HCT116 (cell line): ENCODE data around the gene LOXL1. TPM values are rescaled to one million over a fixed set of nuclear protein-coding genes. Genes with fewer than 3 reads are reported as not detected.

ENCODE experiments used
- ATAC-seq: fragments of 200-7000 bp; cut with Tn5 transposase; 2 replicates; pipeline ENCODE4 v1.9.1; 2020; ENCODE audit warnings: mild to moderate bottlenecking, moderate library complexity
- BruUV-seq: library from RNA; stranded (reverse); fragments of 400-500 nt; replicated peaks from 2 replicates; lab custom pipeline; 2021; lab: Mats Ljungman, UMichigan
- CTCF ChIA-PET: fragments of 300-600 bp; sonication (Branson Sonifier 250); formaldehyde crosslinking; loops from one replicate; lab custom pipeline; 2021; ENCODE audit warnings: antibody characterized with exemption; lab: Charles Lee
- POLR2A ChIA-PET: fragments of 300-600, 350-600 bp; sonication (Branson Sonifier 250); formaldehyde crosslinking; loops from one replicate; lab custom pipeline; 2021; ENCODE audit warnings: antibody characterized with exemption; lab: Charles Lee
- RAD21 ChIA-PET, 2 experiments: fragments of 300-600 bp; sonication (Branson Sonifier 250); formaldehyde crosslinking; loops; one replicate each; lab custom pipeline; 2023; ENCODE audit warnings: low total read pairs in 2 of 2; ENCODE audit not compliant: uncharacterized antibody in 2 of 2, unreplicated experiment in 2 of 2, low non-redundant PET in 1 of 2; lab: Charles Lee
- DNase-seq: peaks from one replicate; pipeline ENCODE4 v3.0.0-alpha.2; 2010; ENCODE audit warnings: low read depth, low spot score
- H2AFZ ChIP-seq: fragments of 200-600 bp; shearing (Covaris generic), sonication (generic); 2 replicates; pipeline ENCODE4 v1.6.1; 2017; ENCODE audit warnings: low read depth, mixed run types, mixed read lengths, antibody characterized with exemption, low read length; ENCODE audit not compliant: poor library complexity, severe bottlenecking
- H3K27ac ChIP-seq: 2 replicates; pipeline ENCODE4 v1.5.1; 2012; ENCODE audit warnings: low read depth, low read length
- H3K27me3 ChIP-seq: fragments of 200-600 bp; sonication (generic); 2 replicates; pipeline ENCODE4 v1.6.1; 2016; ENCODE audit warnings: mixed run types, low read length, mixed read lengths; ENCODE audit not compliant: insufficient read depth
- H3K36me3 ChIP-seq, 2 experiments: fragments of 200-500 bp in 1 of 2; fragments of 200-600 bp in 1 of 2; sonication (Bioruptor generic) in 1 of 2; sonication (generic) in 1 of 2; 2 replicates each; pipeline versions ENCODE4 v1.5.1 to v1.6.1; 2014 to 2016; ENCODE audit warnings: low read length in 2 of 2, inconsistent platforms in 1 of 2, mixed read lengths in 1 of 2, mixed run types in 1 of 2; ENCODE audit not compliant: insufficient read depth in 2 of 2, control insufficient read depth in 1 of 2
- H3K4me1 ChIP-seq, 2 experiments: fragments of 200-600 bp in 1 of 2; sonication (generic) in 1 of 2; 2 replicates each; pipeline versions ENCODE4 v1.5.1 to v1.6.1; 2012 to 2017; ENCODE audit warnings: low read length in 2 of 2, inconsistent platforms in 1 of 2, mild to moderate bottlenecking in 1 of 2, mixed read lengths in 1 of 2, mixed run types in 1 of 2, moderate library complexity in 1 of 2; ENCODE audit not compliant: insufficient read depth in 2 of 2, control insufficient read depth in 1 of 2
- H3K4me2 ChIP-seq: fragments of 200-600 bp; sonication (generic); 2 replicates; pipeline ENCODE4 v1.6.1; 2017; ENCODE audit warnings: mixed run types, low read length, mixed read lengths
- H3K4me3 ChIP-seq, 2 experiments: fragments of 200-600 bp in 1 of 2; sonication (generic) in 1 of 2; replicated peaks in 1 of 2; 2 replicates each; pipeline ENCODE4 v1.5.1; 2011 to 2016; ENCODE audit warnings: low read length in 2 of 2, control low read depth in 1 of 2, low read depth in 1 of 2, mild to moderate bottlenecking in 1 of 2, mixed read lengths in 1 of 2, mixed run types in 1 of 2
- H3K79me2 ChIP-seq: fragments of 200-600 bp; sonication (generic); 2 replicates; pipeline ENCODE4 v1.6.1; 2017; ENCODE audit warnings: mild to moderate bottlenecking, mixed run types, low read length, moderate library complexity, mixed read lengths; ENCODE audit not compliant: insufficient read depth
- H3K9ac ChIP-seq: fragments of 200-600 bp; sonication (generic); 2 replicates; pipeline ENCODE4 v1.6.1; 2016; ENCODE audit warnings: low read length, mixed read lengths
- H3K9me2 ChIP-seq: fragments of 200-600 bp; sonication (generic), shearing (Covaris generic); 2 replicates; pipeline ENCODE4 v1.6.1; 2017; ENCODE audit warnings: mixed run types, mild to moderate bottlenecking, moderate library complexity; ENCODE audit not compliant: insufficient read depth
- H3K9me3 ChIP-seq, 2 experiments: fragments of 200-500 bp in 1 of 2; fragments of 200-600 bp in 1 of 2; sonication (Bioruptor generic) in 1 of 2; sonication (generic) in 1 of 2; 2 replicates each; pipeline ENCODE4 v1.6.1; 2014 to 2017; ENCODE audit warnings: low read length in 2 of 2, mixed read lengths in 2 of 2, inconsistent platforms in 1 of 2, low read depth in 1 of 2, mild to moderate bottlenecking in 1 of 2, mixed run types in 1 of 2, moderate library complexity in 1 of 2; ENCODE audit not compliant: control insufficient read depth in 1 of 2, insufficient read depth in 1 of 2
- H4K20me1 ChIP-seq: fragments of 200-600 bp; sonication (generic), shearing (Covaris generic); 2 replicates; pipeline ENCODE4 v1.6.1; 2017; ENCODE audit warnings: mixed run types, mild to moderate bottlenecking, moderate library complexity; ENCODE audit not compliant: insufficient read depth
- ATF3 ChIP-seq: IDR thresholded peaks from 2 replicates; pipeline ENCODE4 v1.6.1; 2012
- CEBPB ChIP-seq: IDR thresholded peaks from 2 replicates; pipeline ENCODE4 v1.6.1; 2012; ENCODE audit warnings: low read depth
- EGR1 ChIP-seq: IDR thresholded peaks from 2 replicates; pipeline ENCODE4 v1.6.1; 2012; ENCODE audit warnings: low read depth
- ELF1 ChIP-seq: IDR thresholded peaks from 2 replicates; pipeline ENCODE4 v1.6.1; 2012; ENCODE audit warnings: low read depth, borderline replicate concordance
- EZH2 ChIP-seq: fragments of 200-600 bp; sonication (generic); IDR thresholded peaks from 2 replicates; pipeline ENCODE4 v1.6.1; 2017; ENCODE audit warnings: antibody characterized with exemption, mixed run types
- EZH2phosphoT487 ChIP-seq: fragments of 200-600 bp; IDR thresholded peaks from 2 replicates; pipeline ENCODE4 v1.6.1; 2018; ENCODE audit warnings: antibody characterized with exemption, borderline replicate concordance
- FOSL1 ChIP-seq: IDR thresholded peaks from 2 replicates; pipeline ENCODE4 v1.6.1; 2012; ENCODE audit warnings: low read depth
- MAX ChIP-seq: IDR thresholded peaks from 2 replicates; pipeline ENCODE4 v1.6.1; 2012
- POLR2A ChIP-seq: IDR thresholded peaks from 2 replicates; pipeline ENCODE4 v1.7.0; 2011; ENCODE audit warnings: borderline replicate concordance; ENCODE audit not compliant: insufficient read depth, insufficient read length; ENCODE audit errors: extremely low read depth
- POLR2AphosphoS5 ChIP-seq: IDR thresholded peaks from 2 replicates; pipeline ENCODE4 v1.6.1; 2011; ENCODE audit warnings: mild to moderate bottlenecking, low read depth, low read length, moderate library complexity
- RAD21 ChIP-seq: IDR thresholded peaks from 2 replicates; pipeline ENCODE4 v1.6.1; 2012; ENCODE audit warnings: low read depth, mild to moderate bottlenecking
- SIN3A ChIP-seq: IDR thresholded peaks from 2 replicates; pipeline ENCODE4 v1.6.1; 2012; ENCODE audit warnings: low read depth
- SP1 ChIP-seq: IDR thresholded peaks from 2 replicates; pipeline ENCODE4 v1.6.1; 2012; ENCODE audit warnings: low read depth
- SRF ChIP-seq: IDR thresholded peaks from 2 replicates; pipeline ENCODE4 v1.6.1; 2012; ENCODE audit warnings: low read depth
- TCF7L2 ChIP-seq: IDR thresholded peaks from 2 replicates; pipeline ENCODE4 v1.7.0; 2011; ENCODE audit warnings: borderline replicate concordance, inconsistent platforms; ENCODE audit not compliant: insufficient read depth, insufficient read length; ENCODE audit errors: extremely low read depth
- YY1 ChIP-seq: IDR thresholded peaks from 2 replicates; pipeline ENCODE4 v1.6.1; 2011; ENCODE audit warnings: low read length, low read depth, moderate library complexity, mild to moderate bottlenecking; ENCODE audit not compliant: insufficient replicate concordance; ENCODE audit errors: extremely low read depth
- ZFX ChIP-seq: fragments of 450-650 bp; IDR thresholded peaks from 2 replicates; pipeline ENCODE4 v1.6.1; 2017
- ZNF274 ChIP-seq: fragments of 200-500 bp; sonication (Bioruptor generic); IDR thresholded peaks from 2 replicates; pipeline ENCODE4 v1.6.1; 2014; ENCODE audit warnings: mild to moderate bottlenecking, low read depth, low read length, inconsistent platforms
- intact Hi-C: fragments of 100-400 bp; cut with micrococcal nuclease; formaldehyde crosslinking; loops from 2 replicates; pipeline ENCODE4 v1.10.0; 2022
- total RNA-seq: library from RNA; stranded (reverse); gene quantifications from one replicate; pipeline ENCODE4 v1.2.1, GENCODE V29; 2021; ENCODE audit not compliant: unreplicated experiment
- TF ChIP-seq, protein P1 (sequence below), 3 experiments: fragments of 200-600 bp in 1 of 3; sonication (generic) in 1 of 3; IDR thresholded peaks in 2 of 3; conservative IDR thresholded peaks in 1 of 3; 2 replicates each; pipeline ENCODE4 v1.5.1; 2012 to 2017; ENCODE audit warnings: low read depth in 2 of 3, low read length in 2 of 3, antibody characterized with exemption in 1 of 3, borderline replicate concordance in 1 of 3, control low read depth in 1 of 3, mild to moderate bottlenecking in 1 of 3, mixed read lengths in 1 of 3, mixed run types in 1 of 3, moderate library complexity in 1 of 3; ENCODE audit not compliant: insufficient read depth in 1 of 3

Gene LOXL1
- total RNA-seq, 1 experiment from 2014 or later: 14.9 TPM

GRCh38 chr15:73900095-73900712 is 26.1 kb upstream of the LOXL1 start:
- H3K79me2 ChIP-seq: no peaks in the 10 kb centered on the region
- H3K4me3 ChIP-seq: no peak overlapping the region
- TF ChIP-seq SRF: no peak
- TF ChIP-seq ZFX: no peak
- no peak for TF ChIP-seq SIN3A
- TF ChIP-seq CEBPB: no peak
- no peak for TF ChIP-seq ZNF274
- no peak for TF ChIP-seq MAX
- no peak for TF ChIP-seq EGR1
- no peak for TF ChIP-seq EZH2phosphoT487
- no peak for TF ChIP-seq EZH2
- TF ChIP-seq RAD21: no peak
- no peak for TF ChIP-seq SP1
- TF ChIP-seq, protein P1, sequence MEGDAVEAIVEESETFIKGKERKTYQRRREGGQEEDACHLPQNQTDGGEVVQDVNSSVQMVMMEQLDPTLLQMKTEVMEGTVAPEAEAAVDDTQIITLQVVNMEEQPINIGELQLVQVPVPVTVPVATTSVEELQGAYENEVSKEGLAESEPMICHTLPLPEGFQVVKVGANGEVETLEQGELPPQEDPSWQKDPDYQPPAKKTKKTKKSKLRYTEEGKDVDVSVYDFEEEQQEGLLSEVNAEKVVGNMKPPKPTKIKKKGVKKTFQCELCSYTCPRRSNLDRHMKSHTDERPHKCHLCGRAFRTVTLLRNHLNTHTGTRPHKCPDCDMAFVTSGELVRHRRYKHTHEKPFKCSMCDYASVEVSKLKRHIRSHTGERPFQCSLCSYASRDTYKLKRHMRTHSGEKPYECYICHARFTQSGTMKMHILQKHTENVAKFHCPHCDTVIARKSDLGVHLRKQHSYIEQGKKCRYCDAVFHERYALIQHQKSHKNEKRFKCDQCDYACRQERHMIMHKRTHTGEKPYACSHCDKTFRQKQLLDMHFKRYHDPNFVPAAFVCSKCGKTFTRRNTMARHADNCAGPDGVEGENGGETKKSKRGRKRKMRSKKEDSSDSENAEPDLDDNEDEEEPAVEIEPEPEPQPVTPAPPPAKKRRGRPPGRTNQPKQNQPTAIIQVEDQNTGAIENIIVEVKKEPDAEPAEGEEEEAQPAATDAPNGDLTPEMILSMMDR (IDR thresholded peaks at IDR 0.05 in 2 of 3, conservative IDR thresholded peaks at IDR 0.05 in 1 of 3; ENCODE audit: borderline replicate concordance in 1 of 3, insufficient read depth in 1 of 3, low read depth in 2 of 3, low read length in 2 of 3): no peak
- TF ChIP-seq TCF7L2: no peak
- TF ChIP-seq YY1: no peak
- no peak for TF ChIP-seq ATF3
- no peak for TF ChIP-seq ELF1
- TF ChIP-seq POLR2AphosphoS5: no peak
- TF ChIP-seq FOSL1: no peak
- no peak for TF ChIP-seq POLR2A
- TF ChIP-seq, all 23 proteins: peak for 0
- no peaks in the 10 kb centered on the region for H3K9me3 ChIP-seq
- CTCF ChIA-PET: interaction anchor here (1.8 kb wide), 1 partner anchor 27 kb away, joined by 4 read pairs; no protein-coding TSS in a partner anchor
- H4K20me1 ChIP-seq: no peaks in the 10 kb centered on the region
- H3K4me1 ChIP-seq: peaks cover 0 to 10% of the 10 kb centered on the region in 2 experiments; a peak in 1 of 4 replicates
- ATAC-seq (no peak), DNase-seq (no peak)
- intact Hi-C loops: no loop called here
- no peaks in the 10 kb centered on the region for H3K9me2 ChIP-seq
- no peak overlapping the region for H3K4me2 ChIP-seq
- POLR2A ChIA-PET: no interaction called here
- RAD21 ChIA-PET: no interaction called here
- H3K27me3 ChIP-seq: no peaks in the 10 kb centered on the region
- H3K9ac ChIP-seq: no peak overlapping the region
- no peaks in the 10 kb centered on the region for H3K36me3 ChIP-seq
- no TSS peak for BruUV-seq
- no peak overlapping the region for H3K27ac ChIP-seq
- no peak overlapping the region for H2AFZ ChIP-seq
